ENCODE measurements around the gene SPATA9. TPM values are rescaled to one million over a fixed set of nuclear protein-coding genes. Genes with fewer than 3 reads are reported as not detected.

SPATA9 gene
- total and polyA plus RNA-seq, 7 donors, result 0.22 to 0.53 (median 0.22) TPM; not detected in 4

- no peaks in the 10 kb centered on the region for H3K9me3 ChIP-seq
- no peaks in the 10 kb centered on the region for H3K4me1 ChIP-seq
- H3K27ac ChIP-seq, result no peak overlapping the region
- DNase-seq, result no peak
- H3K4me3 ChIP-seq, result no peak overlapping the region
- H3K27me3 ChIP-seq (ENCODE audit: insufficient read depth in 3 of 3, low read length in 2 of 3), result no peaks in the 10 kb centered on the region
- H3K36me3 ChIP-seq (ENCODE audit: insufficient read depth in 1 of 2, low read depth in 1 of 2), result no peaks in the 10 kb centered on the region
- no peak for TF ChIP-seq CTCF (IDR thresholded peaks at IDR 0.05)
- no peak for ATAC-seq
- WGBS, 3 donors, result 61 to 71% (median 62%) methylated on average over 7 of the region's 7 CpGs
- intact Hi-C loops (cut with DNase I), result no loop called here
These were observed 15.2 kb upstream of the SPATA9 start for GRCh38 chr5:95697781-95698681.

GRCh38 chr5:95690333-95690732 lies 7.5 kb upstream of the SPATA9 start:
- H3K9me3 ChIP-seq, result no peaks in the 10 kb centered on the region
- no peak for ATAC-seq
- H3K27ac ChIP-seq, result no peak overlapping the region
- H3K36me3 ChIP-seq (ENCODE audit: insufficient read depth in 1 of 2, low read depth in 1 of 2), result no peaks in the 10 kb centered on the region
- H3K4me1 ChIP-seq, result no peaks in the 10 kb centered on the region
- intact Hi-C loops (cut with DNase I), result no loop called here
- TF ChIP-seq CTCF (IDR thresholded peaks at IDR 0.05), result no peak
- no peak for DNase-seq
- no peak overlapping the region for H3K4me3 ChIP-seq
- no peaks in the 10 kb centered on the region for H3K27me3 ChIP-seq (ENCODE audit: insufficient read depth in 3 of 3, low read length in 2 of 3)

- Histone ChIP-seq H3K4me3 (no peak overlapping the region), H3K4me1 (no peaks in the 10 kb centered on the region), H3K36me3 (ENCODE audit: insufficient read depth in 1 of 2, low read depth in 1 of 2) (no peaks in the 10 kb centered on the region), H3K9me3 (no peaks in the 10 kb centered on the region), H3K27ac (no peak overlapping the region), H3K27me3 (ENCODE audit: insufficient read depth in 3 of 3, low read length in 2 of 3) (no peaks in the 10 kb centered on the region)
- TF ChIP-seq CTCF (IDR thresholded peaks at IDR 0.05), result no peak
- ATAC-seq, result no peak
- DNase-seq, result no peak
- WGBS, 3 donors, result 91 to 93% (median 93%) methylated on average over 1 of the region's 1 CpG
- intact Hi-C loops (cut with DNase I), result no loop called here
These were observed 6.9 kb upstream of the SPATA9 start for GRCh38 chr5:95689680-95690079.

GRCh38 chr5:95686651-95687050 lies 3.9 kb upstream of the SPATA9 start:
- TF ChIP-seq CTCF (IDR thresholded peaks at IDR 0.05), result no peak
- no peaks in the 10 kb centered on the region for H3K36me3 ChIP-seq (ENCODE audit: insufficient read depth in 1 of 2, low read depth in 1 of 2)
- WGBS, 3 donors, result 56 to 75% (median 65%) methylated on average over 2 of the region's 2 CpGs

More at GRCh38 chr5:95686651-95687050, 3.9 kb upstream of the SPATA9 start:
- no peak for ATAC-seq
- no peaks in the 10 kb centered on the region for H3K9me3 ChIP-seq
- H3K27ac ChIP-seq, result no peak overlapping the region
- intact Hi-C loops (cut with DNase I), result no loop called here
- no peaks in the 10 kb centered on the region for H3K27me3 ChIP-seq (ENCODE audit: insufficient read depth in 3 of 3, low read length in 2 of 3)
- H3K4me1 ChIP-seq, result no peaks in the 10 kb centered on the region
- DNase-seq, result no peak
- no peak overlapping the region for H3K4me3 ChIP-seq

Data from psoas muscle (tissue), 8 donors.